OCI-LY3 (cell line): ENCODE data around the gene CEP104.

Experiments
- EZH2phosphoT487 ChIP-seq: fragments of 200-600 bp; shearing (Covaris generic); IDR thresholded peaks from 2 replicates; pipeline ENCODE4 v1.6.1; 2018; ENCODE audit warnings: antibody characterized with exemption, mixed run types, low read depth
- TF ChIP-seq, protein P1 (sequence below): fragments of 200-600, 300-600 bp; sonication (generic); IDR thresholded peaks from 2 replicates; pipeline ENCODE4 v1.5.1; 2014; ENCODE audit warnings: antibody characterized with exemption, low read length, low read depth

DNA sequence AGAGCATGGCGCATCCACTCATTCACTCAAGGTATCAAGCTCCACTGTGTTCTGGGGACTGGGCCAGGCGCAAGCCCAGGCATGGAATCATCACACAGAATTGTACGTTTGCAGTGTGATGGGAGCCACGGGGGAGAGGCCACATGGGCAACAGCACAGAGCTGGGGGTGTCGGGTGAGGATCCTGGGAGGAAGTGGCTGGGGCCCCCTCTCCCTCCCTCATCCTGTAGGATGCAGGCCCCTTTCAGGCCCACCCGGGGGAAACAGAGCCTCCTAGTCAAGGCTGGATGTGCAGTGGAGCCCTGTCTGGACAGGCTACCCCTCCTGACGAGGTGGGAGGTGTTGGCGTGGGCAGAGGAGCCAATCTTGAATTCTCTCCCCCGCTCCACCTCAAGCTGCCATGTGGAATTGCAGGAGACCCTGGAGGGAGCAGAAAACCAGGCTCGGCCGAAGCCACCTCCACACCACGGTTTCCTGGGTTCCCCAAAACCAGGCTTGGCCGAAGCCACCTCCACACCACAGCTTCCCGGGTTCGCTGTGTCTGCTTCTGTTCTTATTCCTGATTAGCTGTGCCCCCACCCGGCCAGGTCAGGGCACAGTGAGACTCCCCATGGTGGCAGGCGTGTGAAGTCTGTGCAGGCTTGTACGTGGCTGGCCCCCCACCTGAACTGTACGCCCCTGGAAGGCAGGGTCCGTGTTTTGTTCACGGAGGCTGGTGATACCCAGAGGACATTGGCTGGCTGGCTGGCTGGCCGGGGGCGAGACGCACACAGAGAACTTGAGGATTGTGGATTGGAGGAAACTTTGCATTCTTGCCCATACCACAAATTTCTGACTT, 47.2 kb upstream of the CEP104 start:
- TF ChIP-seq, protein P1, sequence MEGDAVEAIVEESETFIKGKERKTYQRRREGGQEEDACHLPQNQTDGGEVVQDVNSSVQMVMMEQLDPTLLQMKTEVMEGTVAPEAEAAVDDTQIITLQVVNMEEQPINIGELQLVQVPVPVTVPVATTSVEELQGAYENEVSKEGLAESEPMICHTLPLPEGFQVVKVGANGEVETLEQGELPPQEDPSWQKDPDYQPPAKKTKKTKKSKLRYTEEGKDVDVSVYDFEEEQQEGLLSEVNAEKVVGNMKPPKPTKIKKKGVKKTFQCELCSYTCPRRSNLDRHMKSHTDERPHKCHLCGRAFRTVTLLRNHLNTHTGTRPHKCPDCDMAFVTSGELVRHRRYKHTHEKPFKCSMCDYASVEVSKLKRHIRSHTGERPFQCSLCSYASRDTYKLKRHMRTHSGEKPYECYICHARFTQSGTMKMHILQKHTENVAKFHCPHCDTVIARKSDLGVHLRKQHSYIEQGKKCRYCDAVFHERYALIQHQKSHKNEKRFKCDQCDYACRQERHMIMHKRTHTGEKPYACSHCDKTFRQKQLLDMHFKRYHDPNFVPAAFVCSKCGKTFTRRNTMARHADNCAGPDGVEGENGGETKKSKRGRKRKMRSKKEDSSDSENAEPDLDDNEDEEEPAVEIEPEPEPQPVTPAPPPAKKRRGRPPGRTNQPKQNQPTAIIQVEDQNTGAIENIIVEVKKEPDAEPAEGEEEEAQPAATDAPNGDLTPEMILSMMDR, result no peak
- no peak for TF ChIP-seq EZH2phosphoT487
